Activated CD8-positive, alpha-beta T cell treated with anti-CD3 and anti-CD28 coated beads for 36 hours (primary cell): ENCODE data around the gene ZBP1. TPM values are rescaled to one million over a fixed set of nuclear protein-coding genes. Genes with fewer than 3 reads are reported as not detected.

Source experiments
- ATAC-seq: fragments of 200-7000 bp; cut with Tn5 transposase; one replicate; pipeline ENCODE4 v1.10.0; 2021; ENCODE audit warnings: mild to moderate bottlenecking, moderate library complexity
- CTCF ChIA-PET: fragments of 350-600 bp; sonication (Branson Sonifier 250); formaldehyde crosslinking; loops from one replicate; lab custom pipeline; 2021; ENCODE audit warnings: antibody characterized with exemption; lab: Charles Lee
- POLR2A ChIA-PET: fragments of 350-600 bp; sonication (Branson Sonifier 250); formaldehyde crosslinking; loops from one replicate; lab custom pipeline; 2021; ENCODE audit warnings: antibody characterized with exemption; lab: Charles Lee
- DNase-seq: peaks from one replicate; pipeline ENCODE4 v3.0.0-alpha.2; 2020
- H3K27ac Mint-ChIP-seq: one replicate; pipeline ENCODE4 v1.8.0; 2021; ENCODE audit warnings: mild to moderate bottlenecking, mixed read lengths
- H3K27me3 Mint-ChIP-seq: one replicate; pipeline ENCODE4 v1.8.0; 2021; ENCODE audit warnings: mixed read lengths
- H3K36me3 Mint-ChIP-seq: one replicate; pipeline ENCODE4 v1.8.0; 2021; ENCODE audit warnings: low read depth, mixed read lengths
- H3K4me1 Mint-ChIP-seq: one replicate; pipeline ENCODE4 v1.8.0; 2021; ENCODE audit warnings: low read depth, mixed read lengths
- H3K4me3 Mint-ChIP-seq: one replicate; pipeline ENCODE4 v1.8.0; 2021; ENCODE audit warnings: mild to moderate bottlenecking, moderate library complexity, mixed read lengths
- H3K9me3 Mint-ChIP-seq: one replicate; pipeline ENCODE4 v1.8.0; 2021; ENCODE audit warnings: mixed read lengths
- intact Hi-C: fragments of 100-400 bp; cut with micrococcal nuclease; formaldehyde crosslinking; loops from one replicate; pipeline ENCODE4 v1.10.0; 2022
- total RNA-seq, 2 experiments: library from RNA; stranded (reverse); gene quantifications; one replicate each; pipeline ENCODE4 v1.2.3, GENCODE V29; 2021
- TF ChIP-seq, protein P1 (sequence below): fragments of 200-600 bp; IDR thresholded peaks from one replicate; pipeline ENCODE4 v1.8.0; 2022; ENCODE audit warnings: antibody characterized with exemption, mild to moderate bottlenecking

The ZBP1 gene
- total RNA-seq, 2 experiments from 2014 or later: 0.11 to 0.56 TPM

DNA sequence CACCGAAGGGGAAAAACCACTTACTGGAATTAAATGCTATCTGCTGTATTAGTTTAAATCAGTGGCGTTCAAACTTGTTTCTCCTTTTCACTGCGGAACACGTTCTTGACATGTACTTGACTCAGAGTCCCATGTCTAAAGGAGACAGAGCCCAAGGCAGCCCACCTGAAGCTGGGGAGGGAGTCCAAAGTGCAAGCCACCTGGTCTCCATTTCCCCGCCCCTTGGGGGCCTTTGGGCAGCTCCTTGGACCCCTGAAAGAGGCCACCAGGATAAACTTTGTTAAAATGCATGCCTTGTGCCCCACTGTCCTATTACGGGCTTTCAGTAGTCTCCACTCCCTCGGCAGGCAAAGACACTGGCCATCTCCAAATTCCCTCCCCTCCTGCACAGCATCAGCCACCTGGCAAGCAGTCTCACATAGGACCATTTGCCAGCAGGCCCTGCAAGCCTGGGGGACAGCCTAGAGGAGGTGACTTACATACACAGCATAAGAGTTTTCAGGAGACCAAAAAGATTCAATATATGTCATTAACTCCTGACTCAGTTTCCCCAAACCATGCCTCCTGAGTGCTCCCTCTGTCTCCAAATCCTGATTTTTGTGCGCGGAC, 52.7 kb downstream of the ZBP1 start:
- intact Hi-C loops: no loop called here

GRCh38 chr20:57566803-57567459, 53.3 kb downstream of the ZBP1 start:
- no peak for ATAC-seq
- no peak overlapping the region for H3K27ac Mint-ChIP-seq
- CTCF ChIA-PET: interaction anchor here (0.6 kb wide), 1 partner anchor 348 kb away, joined by 3 read pairs; no protein-coding TSS in a partner anchor
- POLR2A ChIA-PET: interaction anchor here (1.4 kb wide), 1 partner anchor 12 kb away, joined by 3 read pairs; no protein-coding TSS in a partner anchor
- no peaks in the 10 kb centered on the region for H3K9me3 Mint-ChIP-seq
- H3K36me3 Mint-ChIP-seq: no peaks in the 10 kb centered on the region
- intact Hi-C loops: no loop called here
- DNase-seq: no peak
- H3K4me3 Mint-ChIP-seq: no peak overlapping the region
- TF ChIP-seq, protein P1, sequence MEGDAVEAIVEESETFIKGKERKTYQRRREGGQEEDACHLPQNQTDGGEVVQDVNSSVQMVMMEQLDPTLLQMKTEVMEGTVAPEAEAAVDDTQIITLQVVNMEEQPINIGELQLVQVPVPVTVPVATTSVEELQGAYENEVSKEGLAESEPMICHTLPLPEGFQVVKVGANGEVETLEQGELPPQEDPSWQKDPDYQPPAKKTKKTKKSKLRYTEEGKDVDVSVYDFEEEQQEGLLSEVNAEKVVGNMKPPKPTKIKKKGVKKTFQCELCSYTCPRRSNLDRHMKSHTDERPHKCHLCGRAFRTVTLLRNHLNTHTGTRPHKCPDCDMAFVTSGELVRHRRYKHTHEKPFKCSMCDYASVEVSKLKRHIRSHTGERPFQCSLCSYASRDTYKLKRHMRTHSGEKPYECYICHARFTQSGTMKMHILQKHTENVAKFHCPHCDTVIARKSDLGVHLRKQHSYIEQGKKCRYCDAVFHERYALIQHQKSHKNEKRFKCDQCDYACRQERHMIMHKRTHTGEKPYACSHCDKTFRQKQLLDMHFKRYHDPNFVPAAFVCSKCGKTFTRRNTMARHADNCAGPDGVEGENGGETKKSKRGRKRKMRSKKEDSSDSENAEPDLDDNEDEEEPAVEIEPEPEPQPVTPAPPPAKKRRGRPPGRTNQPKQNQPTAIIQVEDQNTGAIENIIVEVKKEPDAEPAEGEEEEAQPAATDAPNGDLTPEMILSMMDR: no peak
- H3K27me3 Mint-ChIP-seq: peaks cover 1% of the 10 kb centered on the region
- H3K4me1 Mint-ChIP-seq: no peaks in the 10 kb centered on the region

More for the DNA sequence above, 52.7 kb downstream of the ZBP1 start:
- ChIA-PET CTCF (no interaction called here), POLR2A (interaction anchor here (1.4 kb wide), 1 partner anchor 13 kb away, joined by 3 read pairs; no protein-coding TSS in a partner anchor)
- Mint-ChIP-seq H3K27ac (no peak overlapping the region), H3K36me3 (no peaks in the 10 kb centered on the region), H3K4me3 (no peak overlapping the region), H3K27me3 (peaks cover 1% of the 10 kb centered on the region), H3K9me3 (no peaks in the 10 kb centered on the region), H3K4me1 (no peaks in the 10 kb centered on the region)
- DNase-seq (no peak), ATAC-seq (no peak)
- TF ChIP-seq, protein P1: no peak

DNA sequence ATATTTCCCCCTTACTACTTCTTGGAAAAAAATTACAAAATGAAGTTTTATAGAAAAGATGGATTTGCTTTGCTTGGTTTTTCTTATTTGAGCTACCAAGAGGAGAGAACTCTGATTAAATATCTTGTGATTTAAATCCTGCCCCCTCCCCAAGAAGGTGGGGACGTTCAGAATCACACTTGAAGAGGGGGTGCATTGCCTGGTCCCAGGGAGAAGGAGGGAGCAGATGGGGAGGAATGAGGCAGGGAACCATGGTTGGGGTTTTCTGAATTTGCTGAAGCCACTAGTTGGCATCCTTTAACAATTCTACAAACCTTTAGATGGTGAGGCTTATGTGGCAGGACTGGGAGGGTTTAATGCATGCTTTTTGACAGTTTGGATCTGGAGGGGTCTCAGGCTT, 53.8 kb downstream of the ZBP1 start:
- Mint-ChIP-seq H3K27me3 (peaks cover 1% of the 10 kb centered on the region), H3K9me3 (no peaks in the 10 kb centered on the region), H3K27ac (no peak overlapping the region), H3K36me3 (no peaks in the 10 kb centered on the region), H3K4me1 (no peaks in the 10 kb centered on the region), H3K4me3 (no peak overlapping the region)
- ChIA-PET CTCF (interaction anchor here (0.6 kb wide), 1 partner anchor 348 kb away, joined by 3 read pairs; no protein-coding TSS in a partner anchor), POLR2A (no interaction called here)
- TF ChIP-seq, protein P1: no peak
- ATAC-seq (no peak), DNase-seq (no peak)
- intact Hi-C loops: no loop called here

- TF ChIP-seq, protein P1: no peak
- H3K4me1 Mint-ChIP-seq: no peaks in the 10 kb centered on the region
- no peaks in the 10 kb centered on the region for H3K9me3 Mint-ChIP-seq
- no peaks in the 10 kb centered on the region for H3K36me3 Mint-ChIP-seq
- ATAC-seq (no peak), DNase-seq (no peak)
- ChIA-PET CTCF (no interaction called here), POLR2A (no interaction called here)
- H3K27me3 Mint-ChIP-seq: peaks cover 3% of the 10 kb centered on the region
- intact Hi-C loops: no loop called here
- H3K27ac Mint-ChIP-seq: no peak overlapping the region
- no peak overlapping the region for H3K4me3 Mint-ChIP-seq
Measured at GRCh38 chr20:57564951-57565642, 55.1 kb downstream of the ZBP1 start.
